Cardiac muscle cell (in vitro differentiated cells and primary cell): ENCODE measurements around the gene TMEM184A. TPM values are rescaled to one million over a fixed set of nuclear protein-coding genes. Genes with fewer than 3 reads are reported as not detected.
A peak's percentile ranks its signal among the peaks of the same experiment; 100 is the strongest.

Source experiments
- DNase-seq, 2 donors: peaks; one replicate each; pipeline versions ENCODE4 v3.0.0 to v3.0.0-alpha.2; 2010 to 2017; ENCODE audit warnings: low read depth in 1 of 2, low spot score in 1 of 2
- H3K27ac ChIP-seq: fragments of 200-600 bp; sonication (generic); 2 replicates; pipeline ENCODE4 v1.5.1; 2016
- H3K27me3 ChIP-seq: fragments of 200-600 bp; sonication (generic); 2 replicates; pipeline ENCODE4 v1.6.0; 2016; ENCODE audit warnings: control low read depth
- H3K36me3 ChIP-seq: fragments of 200-600 bp; sonication (generic); 2 replicates; pipeline ENCODE4 v1.5.1; 2016; ENCODE audit warnings: control low read depth
- H3K4me1 ChIP-seq: fragments of 200-600 bp; sonication (generic); 2 replicates; pipeline ENCODE4 v1.8.1; 2017; ENCODE audit warnings: low read depth, mild to moderate bottlenecking, mixed run types
- H3K4me3 ChIP-seq: fragments of 200-600 bp; sonication (generic); 2 replicates; pipeline ENCODE4 v1.5.1; 2016; ENCODE audit warnings: mild to moderate bottlenecking
- H3K9me3 ChIP-seq: fragments of 200-600 bp; sonication (generic); 2 replicates; pipeline ENCODE4 v1.5.1; 2017; ENCODE audit warnings: low read depth, mild to moderate bottlenecking, control low read depth
- polyA plus RNA-seq: library from polyadenylated mRNA; unstranded; fragments of >200 nt; fragmentation: Nextera tagmentation; extraction: Ambion mirVana; gene quantifications from 2 replicates; pipeline ENCODE4 v1.2.1, GENCODE V29; 2016
- total RNA-seq: library from RNA; depleted of rRNA; stranded (reverse); fragments of >200 nt; gene quantifications from 2 replicates; pipeline ENCODE4 v1.2.3, GENCODE V29; 2016
- TF ChIP-seq, protein P1 (sequence below): IDR thresholded peaks from 2 replicates; pipeline ENCODE4 v1.5.1; 2012; ENCODE audit warnings: low read depth, mild to moderate bottlenecking, low read length

Gene TMEM184A
- total and polyA plus RNA-seq, 2 experiments from 2014 or later, result 2.1 to 3.0 TPM

DNA sequence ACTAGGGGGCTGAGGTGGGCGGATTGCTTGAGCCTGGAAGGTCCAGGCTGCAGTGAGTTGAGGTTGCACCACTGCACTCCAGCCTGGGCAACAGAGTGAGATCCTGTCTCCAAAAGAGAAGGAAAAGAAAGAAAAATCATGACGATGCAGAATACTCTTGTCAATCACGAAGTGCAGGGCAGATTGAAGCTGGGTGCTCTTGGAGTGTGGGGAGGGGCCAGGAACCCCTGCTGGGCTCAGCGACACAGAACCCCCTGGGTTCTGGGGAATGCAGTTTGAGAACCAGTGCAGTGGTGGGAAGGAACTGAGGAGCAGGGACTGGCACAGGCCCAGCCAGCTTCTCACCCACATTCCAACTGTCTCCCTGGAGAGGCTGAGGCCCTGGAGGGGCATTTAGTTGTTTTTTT, 41.0 kb downstream of the TMEM184A start:
- TF ChIP-seq, protein P1, sequence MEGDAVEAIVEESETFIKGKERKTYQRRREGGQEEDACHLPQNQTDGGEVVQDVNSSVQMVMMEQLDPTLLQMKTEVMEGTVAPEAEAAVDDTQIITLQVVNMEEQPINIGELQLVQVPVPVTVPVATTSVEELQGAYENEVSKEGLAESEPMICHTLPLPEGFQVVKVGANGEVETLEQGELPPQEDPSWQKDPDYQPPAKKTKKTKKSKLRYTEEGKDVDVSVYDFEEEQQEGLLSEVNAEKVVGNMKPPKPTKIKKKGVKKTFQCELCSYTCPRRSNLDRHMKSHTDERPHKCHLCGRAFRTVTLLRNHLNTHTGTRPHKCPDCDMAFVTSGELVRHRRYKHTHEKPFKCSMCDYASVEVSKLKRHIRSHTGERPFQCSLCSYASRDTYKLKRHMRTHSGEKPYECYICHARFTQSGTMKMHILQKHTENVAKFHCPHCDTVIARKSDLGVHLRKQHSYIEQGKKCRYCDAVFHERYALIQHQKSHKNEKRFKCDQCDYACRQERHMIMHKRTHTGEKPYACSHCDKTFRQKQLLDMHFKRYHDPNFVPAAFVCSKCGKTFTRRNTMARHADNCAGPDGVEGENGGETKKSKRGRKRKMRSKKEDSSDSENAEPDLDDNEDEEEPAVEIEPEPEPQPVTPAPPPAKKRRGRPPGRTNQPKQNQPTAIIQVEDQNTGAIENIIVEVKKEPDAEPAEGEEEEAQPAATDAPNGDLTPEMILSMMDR, result no peak
- peaks cover 8% of the 10 kb centered on the region for H3K4me1 ChIP-seq
- no peaks in the 10 kb centered on the region for H3K9me3 ChIP-seq
- no peaks in the 10 kb centered on the region for H3K36me3 ChIP-seq
- H3K4me3 ChIP-seq, result no peak overlapping the region
- no peak overlapping the region for H3K27ac ChIP-seq
- no peak for DNase-seq
- no peaks in the 10 kb centered on the region for H3K27me3 ChIP-seq

DNA sequence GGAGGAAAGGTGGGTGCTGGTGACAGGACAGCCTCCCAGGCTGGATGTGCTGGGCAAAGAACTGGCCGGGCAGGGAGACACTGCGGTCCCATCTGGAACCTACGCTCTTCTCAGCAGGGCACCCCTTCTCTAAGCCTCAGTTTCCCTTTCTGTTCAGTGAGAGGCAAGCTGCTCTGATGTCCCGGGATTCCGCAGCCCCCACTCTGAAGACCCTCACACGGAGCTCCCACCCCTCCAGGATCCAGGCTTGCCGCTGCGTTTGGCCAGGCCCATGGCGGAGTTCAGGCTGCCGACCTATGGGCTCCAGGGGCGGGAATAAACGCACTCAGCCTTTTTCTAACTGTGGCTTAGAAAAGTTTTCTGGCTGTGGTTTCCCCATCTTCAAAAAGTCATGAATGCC, 41.6 kb downstream of the TMEM184A start:
- TF ChIP-seq, protein P1, result no peak
- Histone ChIP-seq H3K36me3 (no peaks in the 10 kb centered on the region), H3K4me1 (peaks cover 8% of the 10 kb centered on the region), H3K4me3 (no peak overlapping the region), H3K27ac (peak overlapping the region; percentile 89), H3K27me3 (no peaks in the 10 kb centered on the region), H3K9me3 (no peaks in the 10 kb centered on the region)
- DNase-seq, result no peak

DNA sequence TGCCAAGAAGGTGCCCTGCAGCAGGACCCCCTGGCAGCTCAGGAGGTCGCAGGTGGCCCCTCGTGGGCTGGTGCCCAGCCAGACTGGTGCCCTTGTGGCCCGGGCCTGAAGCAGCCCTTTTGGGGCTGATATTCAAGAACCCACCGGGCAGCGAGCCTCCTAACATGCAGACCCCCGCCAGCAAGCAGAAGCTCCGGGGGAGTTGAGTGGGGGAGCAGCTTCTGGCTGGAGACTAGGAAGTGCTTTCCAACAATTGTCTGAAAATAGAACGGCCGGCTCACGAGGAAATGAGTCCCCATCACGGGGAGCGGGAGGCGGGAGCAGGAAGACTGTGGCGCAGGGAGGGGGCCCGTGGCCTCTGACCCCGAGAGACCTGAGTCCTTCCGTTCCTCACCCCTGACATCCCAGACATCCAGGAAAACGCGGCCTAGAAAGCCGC, 42.3 kb downstream of the TMEM184A start:
- Histone ChIP-seq H3K9me3 (no peaks in the 10 kb centered on the region), H3K27me3 (no peaks in the 10 kb centered on the region), H3K36me3 (no peaks in the 10 kb centered on the region), H3K4me3 (no peak overlapping the region), H3K4me1 (peaks cover 8% of the 10 kb centered on the region), H3K27ac (peak overlapping the region; percentile 89)
- TF ChIP-seq, protein P1, result no peak
- peak; percentile 17 to 26 for DNase-seq

DNA sequence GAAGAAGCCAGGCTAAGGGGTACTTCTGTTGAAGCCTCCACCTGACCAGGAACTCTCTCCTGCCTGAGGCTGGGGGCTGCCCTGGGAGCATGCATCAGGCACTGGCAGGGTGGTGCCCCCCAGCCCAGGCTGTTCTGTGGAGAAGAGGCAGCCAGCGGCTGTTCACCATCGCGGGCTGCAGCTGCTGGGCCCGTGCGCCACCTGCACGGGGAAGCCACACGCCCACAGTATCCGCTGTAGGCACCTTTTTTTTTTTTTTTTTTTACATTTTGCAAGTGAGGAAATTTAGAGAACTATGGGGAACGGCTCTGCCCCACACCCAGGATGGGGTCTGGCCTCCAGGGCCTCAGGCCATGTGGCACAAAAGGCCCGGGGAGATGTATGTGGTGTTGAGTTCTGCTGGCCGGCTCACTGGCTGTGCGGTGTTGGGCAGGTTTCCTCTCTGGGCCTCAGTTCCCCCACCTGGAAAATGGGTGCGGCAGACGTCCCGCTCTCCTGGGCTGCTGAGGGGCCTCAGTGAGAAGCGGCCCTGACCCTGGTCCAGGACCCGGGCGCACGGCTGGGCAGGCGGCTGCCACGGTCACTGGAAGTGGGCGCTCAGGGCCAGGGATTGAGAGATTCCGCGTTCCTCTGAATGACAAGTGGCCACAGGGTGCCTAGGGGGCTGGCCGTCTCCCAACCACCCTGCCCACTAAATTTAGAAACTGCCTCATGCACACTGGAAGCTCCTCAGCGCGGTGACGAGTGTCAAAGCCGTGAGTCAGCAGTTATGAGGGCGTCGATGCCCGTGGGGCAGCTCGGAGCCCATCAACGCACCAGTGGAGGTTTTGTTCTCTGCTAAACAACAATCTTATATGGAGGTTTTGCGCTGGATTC, 43.0 kb downstream of the TMEM184A start:
- H3K36me3 ChIP-seq, result no peaks in the 10 kb centered on the region
- H3K27ac ChIP-seq, result peak overlapping the region; percentile 89

DNA sequence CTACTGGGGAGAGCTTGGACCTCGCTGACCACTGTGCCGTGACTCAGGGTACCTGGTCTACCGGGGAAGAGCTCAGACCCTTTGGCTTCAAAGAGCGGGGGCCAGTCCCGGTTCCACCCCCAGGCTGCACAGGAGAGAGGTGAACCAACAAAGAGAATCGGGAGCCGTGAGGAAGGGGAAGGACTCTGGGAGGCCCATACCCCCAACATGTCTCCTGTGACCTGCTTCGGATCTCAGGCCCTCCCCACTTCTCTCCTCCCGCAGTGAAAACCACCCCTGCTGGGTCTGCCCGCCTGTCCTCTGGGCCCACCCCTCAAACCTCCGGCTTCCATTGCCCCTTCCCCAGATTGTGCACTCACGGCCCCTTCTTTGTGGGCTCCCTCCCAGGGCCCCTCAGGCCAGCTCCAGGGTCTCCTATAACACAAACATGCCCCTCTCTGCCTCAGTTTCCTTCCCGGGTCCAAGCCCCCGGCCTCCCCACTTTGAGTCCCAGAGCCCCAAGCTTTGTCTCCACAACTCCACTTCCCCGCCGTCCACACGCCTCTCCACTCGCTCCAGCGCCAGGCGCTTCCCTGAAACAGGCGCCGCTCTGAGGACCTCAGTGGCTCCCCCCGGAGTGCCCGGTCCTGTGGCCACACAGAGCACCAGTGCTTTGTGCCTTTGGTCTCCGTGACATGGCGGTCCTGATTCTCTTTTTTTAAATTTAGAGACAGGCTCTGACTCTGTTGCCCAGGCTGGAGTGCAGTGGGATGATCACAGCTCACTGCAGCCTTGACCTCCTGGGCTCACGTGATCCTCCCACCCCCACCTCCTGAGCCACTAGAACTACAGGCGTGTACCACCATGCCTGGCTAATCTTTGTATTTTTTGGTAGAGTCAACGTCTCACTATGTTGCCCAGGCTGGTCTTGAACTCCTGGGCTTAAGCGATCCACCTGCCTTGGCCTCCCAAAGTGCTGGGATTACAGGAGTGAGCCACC, 44.3 kb downstream of the TMEM184A start:
- no peaks in the 10 kb centered on the region for H3K36me3 ChIP-seq
- H3K4me3 ChIP-seq, result no peak overlapping the region
- DNase-seq, result no peak
- H3K9me3 ChIP-seq, result no peaks in the 10 kb centered on the region
- H3K27ac ChIP-seq, result no peak overlapping the region
- TF ChIP-seq, protein P1, result no peak
- H3K4me1 ChIP-seq, result peaks cover 8% of the 10 kb centered on the region
- H3K27me3 ChIP-seq, result no peaks in the 10 kb centered on the region

More for the DNA sequence above, 43.0 kb downstream of the TMEM184A start:
- H3K4me1 ChIP-seq, result peaks cover 8% of the 10 kb centered on the region
- no peak overlapping the region for H3K4me3 ChIP-seq
- DNase-seq, result peak; percentile 41 to 65
- TF ChIP-seq, protein P1, result no peak
- no peaks in the 10 kb centered on the region for H3K27me3 ChIP-seq
- no peaks in the 10 kb centered on the region for H3K9me3 ChIP-seq
